ENCODE results near the gene SLC7A14. TPM values are rescaled to one million over a fixed set of nuclear protein-coding genes. Genes with fewer than 3 reads are reported as not detected.

Gene SLC7A14
- total RNA-seq, 1 experiment from 2014 or later: not detected

DNA sequence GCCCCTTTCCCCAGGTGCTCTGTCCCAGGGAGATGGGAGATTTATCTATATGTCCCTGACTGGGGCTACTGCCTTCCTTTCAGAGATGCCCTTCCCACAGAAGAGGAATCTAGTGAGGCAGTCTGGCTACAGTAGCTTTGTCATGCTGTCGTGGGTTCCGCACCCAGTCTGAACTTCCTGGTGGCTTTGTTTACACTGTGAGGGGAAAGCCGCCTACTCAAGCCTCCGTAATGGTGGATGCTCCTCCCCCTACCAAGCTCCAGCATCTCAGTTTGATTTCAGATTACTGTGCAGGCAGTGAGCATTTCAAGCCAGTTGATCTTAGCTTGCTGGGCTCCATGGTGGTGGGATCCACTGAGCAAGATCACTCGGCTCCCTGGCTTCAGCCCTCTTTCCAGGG, 35.4 kb upstream of the SLC7A14 start:
- Histone ChIP-seq H3K79me2 (ENCODE audit: low read length) (no peaks in the 10 kb centered on the region), H3K27ac (ENCODE audit: low read length) (no peak overlapping the region), H3K9ac (ENCODE audit: low read length) (no peak overlapping the region), H4K20me1 (ENCODE audit: insufficient read depth, low read depth, low read length) (no peaks in the 10 kb centered on the region), H3K4me2 (ENCODE audit: low read depth, low read length, poor library complexity, severe bottlenecking) (no peak overlapping the region), H3K9me2 (replicated peaks; ENCODE audit: insufficient read depth, low read length) (no peaks in the 10 kb centered on the region), H3K9me3 (ENCODE audit: low read length) (no peaks in the 10 kb centered on the region), H2AFZ (ENCODE audit: low read length) (no peak overlapping the region), H3K36me3 (ENCODE audit: insufficient read depth, low read length) (no peaks in the 10 kb centered on the region), H3K4me3 (ENCODE audit: low read length) (no peak overlapping the region), H3K4me1 (ENCODE audit: low read length) (no peaks in the 10 kb centered on the region), H3K27me3 (ENCODE audit: low read length) (no peaks in the 10 kb centered on the region)
- no peak for DNase-seq

DNA sequence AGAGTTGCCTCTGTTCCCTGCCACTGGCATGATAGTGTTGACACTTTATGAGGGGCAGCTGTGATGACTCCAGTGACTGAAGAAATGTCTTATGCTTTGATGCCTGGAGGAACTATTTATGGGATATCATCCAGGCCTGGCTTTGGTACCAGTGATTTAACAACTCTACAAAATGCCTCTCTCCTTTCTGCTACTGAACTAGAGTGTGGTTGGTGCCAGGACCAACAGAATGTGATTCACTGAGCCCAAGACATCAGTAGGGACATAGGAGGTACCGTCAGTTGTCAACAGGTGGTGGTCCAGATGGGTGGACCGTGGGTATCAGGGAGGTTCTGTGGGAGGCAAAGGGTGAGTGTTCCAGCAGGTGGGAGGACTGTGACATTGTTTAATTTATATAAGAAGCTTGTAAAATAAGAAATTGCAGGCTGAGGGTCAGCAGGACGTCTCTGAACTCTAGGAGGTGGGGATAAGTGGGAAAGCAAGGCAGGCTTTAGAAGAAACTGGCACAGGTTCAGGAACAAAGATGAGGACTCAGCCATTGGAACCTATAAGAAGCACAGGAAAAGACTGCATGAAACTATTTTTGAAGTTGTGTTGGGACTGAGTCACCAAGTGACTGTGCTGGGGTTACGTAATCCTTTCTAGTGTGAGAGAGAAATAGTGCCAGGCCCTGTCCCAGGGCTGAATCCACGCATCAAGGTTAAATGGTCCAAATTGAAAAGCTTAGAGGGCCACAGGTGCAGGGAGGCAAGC, 28.5 kb upstream of the SLC7A14 start:
- H4K20me1 ChIP-seq (ENCODE audit: insufficient read depth, low read depth, low read length): no peaks in the 10 kb centered on the region
- no peaks in the 10 kb centered on the region for H3K4me1 ChIP-seq (ENCODE audit: low read length)
- no peak overlapping the region for H3K4me3 ChIP-seq (ENCODE audit: low read length)
- no peak overlapping the region for H3K4me2 ChIP-seq (ENCODE audit: low read depth, low read length, poor library complexity, severe bottlenecking)
- H3K79me2 ChIP-seq (ENCODE audit: low read length): no peaks in the 10 kb centered on the region
- no peaks in the 10 kb centered on the region for H3K9me2 ChIP-seq (replicated peaks; ENCODE audit: insufficient read depth, low read length)
- no peak overlapping the region for H3K27ac ChIP-seq (ENCODE audit: low read length)
- no peaks in the 10 kb centered on the region for H3K36me3 ChIP-seq (ENCODE audit: insufficient read depth, low read length)
- DNase-seq: no peak
- no peak overlapping the region for H2AFZ ChIP-seq (ENCODE audit: low read length)
- no peaks in the 10 kb centered on the region for H3K27me3 ChIP-seq (ENCODE audit: low read length)
- no peaks in the 10 kb centered on the region for H3K9me3 ChIP-seq (ENCODE audit: low read length)
- no peak overlapping the region for H3K9ac ChIP-seq (ENCODE audit: low read length)

DNA sequence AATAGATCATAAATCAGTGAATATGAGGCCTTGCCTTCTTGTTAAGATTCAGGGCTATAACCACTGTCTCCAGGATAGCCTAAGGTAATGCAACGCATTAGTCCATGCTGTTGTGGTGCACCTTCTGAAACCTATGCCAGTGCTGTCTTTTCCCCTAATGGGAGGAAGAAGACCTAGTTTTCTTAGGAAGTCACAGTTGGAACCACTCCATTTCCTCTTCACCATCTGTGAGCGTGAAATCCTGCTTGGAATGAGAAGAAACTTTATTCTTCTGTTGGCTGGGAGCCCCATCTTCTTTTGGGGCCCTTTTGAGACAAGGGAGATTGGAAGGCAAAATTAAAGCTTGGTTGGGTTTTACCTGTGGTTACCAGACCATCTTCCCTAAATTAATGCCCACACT, 25.9 kb upstream of the SLC7A14 start:
- no peaks in the 10 kb centered on the region for H3K27me3 ChIP-seq (ENCODE audit: low read length)
- H3K27ac ChIP-seq (ENCODE audit: low read length): no peak overlapping the region
- no peak for DNase-seq

GRCh38 chr3:170610321-170610884, 24.5 kb upstream of the SLC7A14 start:
- Histone ChIP-seq H3K4me2 (ENCODE audit: low read depth, low read length, poor library complexity, severe bottlenecking) (no peak overlapping the region), H3K9me3 (ENCODE audit: low read length) (no peaks in the 10 kb centered on the region), H3K36me3 (ENCODE audit: insufficient read depth, low read length) (no peaks in the 10 kb centered on the region), H3K27me3 (ENCODE audit: low read length) (no peaks in the 10 kb centered on the region), H2AFZ (ENCODE audit: low read length) (no peak overlapping the region), H3K9me2 (replicated peaks; ENCODE audit: insufficient read depth, low read length) (no peaks in the 10 kb centered on the region), H3K27ac (ENCODE audit: low read length) (no peak overlapping the region), H3K4me1 (ENCODE audit: low read length) (no peaks in the 10 kb centered on the region), H3K9ac (ENCODE audit: low read length) (no peak overlapping the region), H3K79me2 (ENCODE audit: low read length) (no peaks in the 10 kb centered on the region), H3K4me3 (ENCODE audit: low read length) (no peak overlapping the region), H4K20me1 (ENCODE audit: insufficient read depth, low read depth, low read length) (0 out of 2 replicates have a peak, but pooled peaks cover 5% of the 10 kb centered on the region)
- no peak for DNase-seq

More for the DNA sequence above, 25.9 kb upstream of the SLC7A14 start:
- H3K36me3 ChIP-seq (ENCODE audit: insufficient read depth, low read length): no peaks in the 10 kb centered on the region
- H3K9me2 ChIP-seq (replicated peaks; ENCODE audit: insufficient read depth, low read length): no peaks in the 10 kb centered on the region
- H3K4me2 ChIP-seq (ENCODE audit: low read depth, low read length, poor library complexity, severe bottlenecking): no peak overlapping the region
- no peaks in the 10 kb centered on the region for H3K79me2 ChIP-seq (ENCODE audit: low read length)
- no peak overlapping the region for H3K9ac ChIP-seq (ENCODE audit: low read length)
- no peaks in the 10 kb centered on the region for H3K9me3 ChIP-seq (ENCODE audit: low read length)
- no peak overlapping the region for H2AFZ ChIP-seq (ENCODE audit: low read length)
- H3K4me3 ChIP-seq (ENCODE audit: low read length): no peak overlapping the region
- H3K4me1 ChIP-seq (ENCODE audit: low read length): no peaks in the 10 kb centered on the region
- 0 out of 2 replicates have a peak, but pooled peaks cover 5% of the 10 kb centered on the region for H4K20me1 ChIP-seq (ENCODE audit: insufficient read depth, low read depth, low read length)

DNA sequence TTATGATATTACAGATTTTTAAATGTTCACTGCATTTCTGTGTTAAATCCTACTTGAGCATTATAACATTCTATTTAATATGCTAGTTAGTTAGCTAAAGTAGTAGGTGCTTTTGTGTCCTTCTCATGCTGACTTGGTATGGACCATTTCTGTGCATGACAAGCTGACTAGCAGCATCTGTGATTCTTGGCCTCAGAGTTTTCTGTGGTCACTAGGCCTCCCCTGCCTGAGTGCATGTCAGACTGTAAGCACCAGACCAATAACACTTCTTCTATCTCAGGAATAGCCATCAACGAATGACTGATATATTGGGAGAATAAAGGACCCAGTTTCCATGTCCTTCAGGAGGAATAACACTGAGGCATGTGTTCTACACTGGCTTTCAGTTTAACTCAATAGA, 22.6 kb upstream of the SLC7A14 start:
- Histone ChIP-seq H3K27me3 (ENCODE audit: low read length) (no peaks in the 10 kb centered on the region), H3K9me2 (replicated peaks; ENCODE audit: insufficient read depth, low read length) (no peaks in the 10 kb centered on the region), H3K4me1 (ENCODE audit: low read length) (no peaks in the 10 kb centered on the region), H2AFZ (ENCODE audit: low read length) (no peak overlapping the region), H3K9me3 (ENCODE audit: low read length) (no peaks in the 10 kb centered on the region), H4K20me1 (ENCODE audit: insufficient read depth, low read depth, low read length) (0 out of 2 replicates have a peak, but pooled peaks cover 5% of the 10 kb centered on the region), H3K4me3 (ENCODE audit: low read length) (no peak overlapping the region), H3K4me2 (ENCODE audit: low read depth, low read length, poor library complexity, severe bottlenecking) (no peak overlapping the region), H3K36me3 (ENCODE audit: insufficient read depth, low read length) (no peaks in the 10 kb centered on the region), H3K9ac (ENCODE audit: low read length) (no peak overlapping the region), H3K27ac (ENCODE audit: low read length) (no peak overlapping the region), H3K79me2 (ENCODE audit: low read length) (no peaks in the 10 kb centered on the region)
- no peak for DNase-seq

DNA sequence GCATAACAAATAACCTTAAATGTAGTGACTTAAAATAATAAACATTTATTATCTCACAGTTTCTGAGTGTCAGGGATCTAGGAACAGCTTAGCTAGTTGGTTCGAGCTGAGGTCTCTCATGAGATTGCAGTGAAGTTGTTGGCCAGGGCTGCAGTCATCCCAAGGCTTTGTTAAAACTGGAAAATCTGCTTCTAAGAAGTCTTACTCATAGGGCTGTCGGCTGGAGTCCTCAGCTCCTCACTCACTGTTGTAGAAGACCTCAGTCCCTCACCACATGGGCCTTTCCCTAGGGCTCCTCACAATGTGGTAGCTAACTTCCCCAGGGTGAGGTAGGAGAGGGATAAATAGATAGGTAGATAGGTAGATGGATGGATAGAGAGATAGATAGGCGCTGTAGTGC, 20.8 kb upstream of the SLC7A14 start:
- Histone ChIP-seq H3K4me1 (ENCODE audit: low read length) (no peaks in the 10 kb centered on the region), H4K20me1 (ENCODE audit: insufficient read depth, low read depth, low read length) (0 out of 2 replicates have a peak, but pooled peaks cover 5% of the 10 kb centered on the region), H3K36me3 (ENCODE audit: insufficient read depth, low read length) (no peaks in the 10 kb centered on the region), H3K27me3 (ENCODE audit: low read length) (no peaks in the 10 kb centered on the region), H3K4me3 (ENCODE audit: low read length) (no peak overlapping the region), H2AFZ (ENCODE audit: low read length) (no peak overlapping the region), H3K9ac (ENCODE audit: low read length) (no peak overlapping the region), H3K79me2 (ENCODE audit: low read length) (no peaks in the 10 kb centered on the region), H3K9me3 (ENCODE audit: low read length) (no peaks in the 10 kb centered on the region), H3K9me2 (replicated peaks; ENCODE audit: insufficient read depth, low read length) (no peaks in the 10 kb centered on the region), H3K27ac (ENCODE audit: low read length) (no peak overlapping the region), H3K4me2 (ENCODE audit: low read depth, low read length, poor library complexity, severe bottlenecking) (no peak overlapping the region)
- DNase-seq: no peak

GRCh38 chr3:170605490-170605889, 19.6 kb upstream of the SLC7A14 start:
- 0 out of 2 replicates have a peak, but pooled peaks cover 5% of the 10 kb centered on the region for H4K20me1 ChIP-seq (ENCODE audit: insufficient read depth, low read depth, low read length)
- DNase-seq: no peak
- no peak overlapping the region for H3K9ac ChIP-seq (ENCODE audit: low read length)
- no peak overlapping the region for H3K27ac ChIP-seq (ENCODE audit: low read length)
- H3K4me3 ChIP-seq (ENCODE audit: low read length): no peak overlapping the region
- H3K9me3 ChIP-seq (ENCODE audit: low read length): no peaks in the 10 kb centered on the region
- no peaks in the 10 kb centered on the region for H3K4me1 ChIP-seq (ENCODE audit: low read length)
- H3K4me2 ChIP-seq (ENCODE audit: low read depth, low read length, poor library complexity, severe bottlenecking): no peak overlapping the region
- no peaks in the 10 kb centered on the region for H3K36me3 ChIP-seq (ENCODE audit: insufficient read depth, low read length)
- H3K9me2 ChIP-seq (replicated peaks; ENCODE audit: insufficient read depth, low read length): no peaks in the 10 kb centered on the region
- H2AFZ ChIP-seq (ENCODE audit: low read length): no peak overlapping the region
- H3K79me2 ChIP-seq (ENCODE audit: low read length): no peaks in the 10 kb centered on the region
- no peaks in the 10 kb centered on the region for H3K27me3 ChIP-seq (ENCODE audit: low read length)

DNA sequence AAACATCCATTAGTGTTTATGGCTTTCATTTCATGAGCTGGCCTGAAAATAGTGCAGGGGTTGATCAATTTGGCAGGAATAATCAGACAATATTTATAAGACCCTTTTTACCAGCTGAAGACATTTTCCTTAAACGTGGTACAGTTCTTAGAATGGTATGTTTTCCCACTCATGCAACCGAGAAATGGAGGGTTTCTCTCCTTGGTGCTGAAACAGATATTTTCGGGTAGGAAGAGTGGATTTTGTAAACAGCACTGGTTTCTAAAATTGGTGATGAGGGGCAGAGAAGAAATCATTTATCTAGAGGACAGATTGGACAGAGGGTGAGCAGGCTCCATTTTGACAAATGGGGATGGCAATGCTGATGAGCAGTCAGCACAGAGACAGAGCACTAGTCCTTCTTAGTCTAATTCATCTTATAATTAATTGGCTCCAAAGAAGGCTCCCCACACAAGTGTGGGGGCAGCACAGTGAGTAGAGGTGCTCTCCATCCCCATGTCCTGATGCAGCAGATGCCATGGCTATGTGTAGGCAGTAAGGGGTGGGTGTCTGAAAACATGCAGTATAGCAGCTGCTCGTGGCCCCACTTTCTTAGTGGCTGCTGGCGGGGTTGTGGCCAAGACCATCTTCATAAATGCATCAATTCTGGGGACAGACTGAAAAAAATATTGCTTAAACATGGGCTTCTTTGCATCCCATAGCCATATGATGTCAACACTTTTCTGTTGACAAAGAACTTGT, 18.1 kb upstream of the SLC7A14 start:
- Histone ChIP-seq H3K9me2 (replicated peaks; ENCODE audit: insufficient read depth, low read length) (no peaks in the 10 kb centered on the region), H3K36me3 (ENCODE audit: insufficient read depth, low read length) (no peaks in the 10 kb centered on the region), H3K79me2 (ENCODE audit: low read length) (no peaks in the 10 kb centered on the region), H3K27ac (ENCODE audit: low read length) (no peak overlapping the region), H3K9ac (ENCODE audit: low read length) (no peak overlapping the region), H4K20me1 (ENCODE audit: insufficient read depth, low read depth, low read length) (0 out of 2 replicates have a peak, but pooled peaks cover 5% of the 10 kb centered on the region), H3K27me3 (ENCODE audit: low read length) (no peaks in the 10 kb centered on the region), H2AFZ (ENCODE audit: low read length) (no peak overlapping the region), H3K4me2 (ENCODE audit: low read depth, low read length, poor library complexity, severe bottlenecking) (no peak overlapping the region), H3K9me3 (ENCODE audit: low read length) (no peaks in the 10 kb centered on the region), H3K4me3 (ENCODE audit: low read length) (no peak overlapping the region), H3K4me1 (ENCODE audit: low read length) (no peaks in the 10 kb centered on the region)
- no peak for DNase-seq

Measured in Karpas-422 (cell line).